HEK293 (cell line): ENCODE results near the gene HOXD10.

Experiments used
- CTCF ChIA-PET: fragments of 350-600 bp; formaldehyde crosslinking; extraction: SDS; loops from one replicate; lab custom pipeline; 2021; ENCODE audit warnings: antibody characterized with exemption; lab: Yijun Ruan, JAX
- POLR2A ChIA-PET: fragments of 300-600 bp; formaldehyde crosslinking; extraction: SDS; loops from one replicate; lab custom pipeline; 2020; ENCODE audit warnings: antibody characterized with exemption, inconsistent platforms; lab: Yijun Ruan, JAX
- H3K27ac ChIP-seq: fragments of 200-500 bp; sonication (Bioruptor generic); 2 replicates; pipeline ENCODE4 v1.5.1; 2014; ENCODE audit warnings: low read depth, low read length, control low read depth, inconsistent platforms; ENCODE audit errors: extremely low read depth
- H3K36me3 ChIP-seq, 2 experiments: fragments of 200-500 bp in 1 of 2; sonication (Bioruptor generic) in 1 of 2; 1 replicate in 1 of 2; 2 replicates in 1 of 2; pipeline ENCODE4 v1.5.1; 2014 to 2017; ENCODE audit warnings: inconsistent platforms in 2 of 2, low read length in 2 of 2; ENCODE audit not compliant: control insufficient read depth in 2 of 2, insufficient read depth in 1 of 2
- H3K4me1 ChIP-seq: fragments of 200-500 bp; sonication (Bioruptor generic); 2 replicates; pipeline ENCODE4 v1.5.1; 2014; ENCODE audit warnings: mild to moderate bottlenecking, low read length, inconsistent platforms; ENCODE audit not compliant: control insufficient read depth, insufficient read depth
- H3K4me3 ChIP-seq: 2 replicates; pipeline ENCODE4 v1.5.1; 2011; ENCODE audit warnings: low read depth, mild to moderate bottlenecking, control low read depth, low read length, moderate library complexity
- H3K9me3 ChIP-seq: fragments of 200-500 bp; sonication (Bioruptor generic); 2 replicates; pipeline ENCODE4 v1.5.1; 2014; ENCODE audit warnings: low read depth, low read length, inconsistent platforms; ENCODE audit not compliant: control insufficient read depth, insufficient read depth
- ZBTB10 ChIP-seq: fragments of 450-650 bp; formaldehyde crosslinking; IDR thresholded peaks from 2 replicates; pipeline ENCODE4 v1.5.1; 2016; ENCODE audit warnings: missing biosample characterization, missing genetic modification characterization
- ZBTB11 ChIP-seq: fragments of 450-650 bp; formaldehyde crosslinking; conservative IDR thresholded peaks from 2 replicates; pipeline ENCODE4 v1.5.1; 2016; ENCODE audit warnings: low read depth, missing biosample characterization, missing genetic modification characterization
- ZBTB7A ChIP-seq: fragments of 450-650 bp; formaldehyde crosslinking; IDR thresholded peaks from 2 replicates; pipeline ENCODE4 v1.5.1; 2016; ENCODE audit warnings: low read depth, missing biosample characterization, missing genetic modification characterization
- ZNF114 ChIP-seq: fragments of 450-650 bp; formaldehyde crosslinking; IDR thresholded peaks from 2 replicates; pipeline ENCODE4 v1.5.0; 2017; ENCODE audit warnings: missing biosample characterization, missing genetic modification characterization
- ZNF19 ChIP-seq: fragments of 450-650 bp; formaldehyde crosslinking; IDR thresholded peaks from 2 replicates; pipeline ENCODE4; 2016; ENCODE audit warnings: missing biosample characterization, missing genetic modification characterization, low read depth
- ZNF404 ChIP-seq: fragments of 450-650 bp; formaldehyde crosslinking; IDR thresholded peaks from 2 replicates; pipeline ENCODE4 v1.5.1; 2017; ENCODE audit warnings: missing biosample characterization, missing genetic modification characterization
- ZNF555 ChIP-seq: fragments of 450-650 bp; formaldehyde crosslinking; conservative IDR thresholded peaks from 2 replicates; pipeline ENCODE4 v1.5.1; 2017; ENCODE audit warnings: missing biosample characterization, mild to moderate bottlenecking, missing genetic modification characterization, inconsistent platforms
- ZNF658 ChIP-seq: fragments of 450-650 bp; formaldehyde crosslinking; IDR thresholded peaks from 2 replicates; pipeline ENCODE4; 2016; ENCODE audit warnings: missing biosample characterization, missing genetic modification characterization
- ZNF677 ChIP-seq: fragments of 450-650 bp; IDR thresholded peaks from 2 replicates; pipeline ENCODE4 v1.5.0; 2018; ENCODE audit warnings: missing biosample characterization, mild to moderate bottlenecking, missing genetic modification characterization, moderate library complexity
- ZNF704 ChIP-seq: fragments of 450-650 bp; formaldehyde crosslinking; IDR thresholded peaks from 2 replicates; pipeline ENCODE4 v1.5.1; 2016; ENCODE audit warnings: missing biosample characterization, missing genetic modification characterization
- ZNF776 ChIP-seq: fragments of 450-650 bp; formaldehyde crosslinking; IDR thresholded peaks from 2 replicates; pipeline ENCODE4 v1.5.0; 2017; ENCODE audit warnings: missing biosample characterization, missing genetic modification characterization, borderline replicate concordance
- TF ChIP-seq, protein P1 (sequence below): fragments of 450-650 bp; formaldehyde crosslinking; IDR thresholded peaks from 2 replicates; pipeline ENCODE4 v1.5.1; 2016; ENCODE audit warnings: missing biosample characterization, missing genetic modification characterization, borderline replicate concordance
- TF ChIP-seq, protein P2 (sequence below): fragments of 450-650 bp; formaldehyde crosslinking; IDR thresholded peaks from 2 replicates; pipeline ENCODE4 v1.5.1; 2016; ENCODE audit warnings: missing biosample characterization, missing genetic modification characterization
- TF ChIP-seq, protein P3 (sequence below): fragments of 450-650 bp; formaldehyde crosslinking; IDR thresholded peaks from 2 replicates; pipeline ENCODE4 v1.5.1; 2016; ENCODE audit warnings: missing biosample characterization, missing genetic modification characterization

The HOXD10 gene

DNA sequence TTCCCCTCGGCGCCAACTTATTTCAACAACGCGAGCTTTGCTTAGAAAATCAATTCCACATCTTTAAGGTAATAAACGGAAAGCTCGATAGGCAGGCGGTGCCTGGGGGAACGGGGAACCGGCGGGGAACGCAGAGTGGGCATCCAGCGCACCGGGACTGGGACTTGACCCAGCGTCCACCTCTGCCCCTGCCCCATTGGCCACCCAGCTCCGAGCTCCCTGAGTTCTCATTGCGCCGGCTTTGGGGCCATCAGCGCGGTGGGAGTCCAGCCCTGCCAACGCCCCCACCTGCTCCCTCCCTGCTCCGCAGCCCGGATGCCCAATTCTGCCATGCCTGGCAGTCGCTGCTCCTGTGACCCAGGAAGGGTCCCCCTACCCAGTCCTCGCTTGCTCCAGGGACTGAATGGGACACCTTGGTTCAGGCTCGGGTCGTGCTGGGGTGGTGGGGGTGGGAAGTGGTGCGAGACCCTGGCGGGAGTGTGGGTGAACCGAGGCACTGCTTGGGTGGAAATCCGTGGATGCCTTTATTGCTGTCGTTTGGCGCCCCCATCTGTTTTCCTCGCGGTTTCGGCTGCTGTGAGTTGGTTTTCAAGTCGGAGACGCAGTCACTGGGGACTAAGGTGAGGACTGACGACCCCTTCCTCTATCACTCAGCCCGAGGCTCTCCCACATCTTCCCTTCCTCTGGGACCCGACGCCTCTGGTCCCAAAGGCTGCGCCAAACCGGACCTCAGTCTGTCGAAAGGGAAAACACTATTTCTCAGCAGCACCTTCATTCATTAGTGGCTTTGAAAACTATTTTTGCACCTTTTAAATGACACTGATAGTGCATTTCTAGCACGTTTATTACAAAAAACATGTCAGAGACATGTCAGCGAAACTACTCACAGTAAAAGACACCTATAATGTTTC, 30.5 kb upstream of the HOXD10 start (continued):
- TF ChIP-seq ZNF704 (tag by site-specific recombination) (no peak), ZNF658 (no peak), ZNF114 (tag by site-specific recombination) (no peak), ZNF677 (tag by site-specific recombination) (no peak)
- TF ChIP-seq, protein P1, sequence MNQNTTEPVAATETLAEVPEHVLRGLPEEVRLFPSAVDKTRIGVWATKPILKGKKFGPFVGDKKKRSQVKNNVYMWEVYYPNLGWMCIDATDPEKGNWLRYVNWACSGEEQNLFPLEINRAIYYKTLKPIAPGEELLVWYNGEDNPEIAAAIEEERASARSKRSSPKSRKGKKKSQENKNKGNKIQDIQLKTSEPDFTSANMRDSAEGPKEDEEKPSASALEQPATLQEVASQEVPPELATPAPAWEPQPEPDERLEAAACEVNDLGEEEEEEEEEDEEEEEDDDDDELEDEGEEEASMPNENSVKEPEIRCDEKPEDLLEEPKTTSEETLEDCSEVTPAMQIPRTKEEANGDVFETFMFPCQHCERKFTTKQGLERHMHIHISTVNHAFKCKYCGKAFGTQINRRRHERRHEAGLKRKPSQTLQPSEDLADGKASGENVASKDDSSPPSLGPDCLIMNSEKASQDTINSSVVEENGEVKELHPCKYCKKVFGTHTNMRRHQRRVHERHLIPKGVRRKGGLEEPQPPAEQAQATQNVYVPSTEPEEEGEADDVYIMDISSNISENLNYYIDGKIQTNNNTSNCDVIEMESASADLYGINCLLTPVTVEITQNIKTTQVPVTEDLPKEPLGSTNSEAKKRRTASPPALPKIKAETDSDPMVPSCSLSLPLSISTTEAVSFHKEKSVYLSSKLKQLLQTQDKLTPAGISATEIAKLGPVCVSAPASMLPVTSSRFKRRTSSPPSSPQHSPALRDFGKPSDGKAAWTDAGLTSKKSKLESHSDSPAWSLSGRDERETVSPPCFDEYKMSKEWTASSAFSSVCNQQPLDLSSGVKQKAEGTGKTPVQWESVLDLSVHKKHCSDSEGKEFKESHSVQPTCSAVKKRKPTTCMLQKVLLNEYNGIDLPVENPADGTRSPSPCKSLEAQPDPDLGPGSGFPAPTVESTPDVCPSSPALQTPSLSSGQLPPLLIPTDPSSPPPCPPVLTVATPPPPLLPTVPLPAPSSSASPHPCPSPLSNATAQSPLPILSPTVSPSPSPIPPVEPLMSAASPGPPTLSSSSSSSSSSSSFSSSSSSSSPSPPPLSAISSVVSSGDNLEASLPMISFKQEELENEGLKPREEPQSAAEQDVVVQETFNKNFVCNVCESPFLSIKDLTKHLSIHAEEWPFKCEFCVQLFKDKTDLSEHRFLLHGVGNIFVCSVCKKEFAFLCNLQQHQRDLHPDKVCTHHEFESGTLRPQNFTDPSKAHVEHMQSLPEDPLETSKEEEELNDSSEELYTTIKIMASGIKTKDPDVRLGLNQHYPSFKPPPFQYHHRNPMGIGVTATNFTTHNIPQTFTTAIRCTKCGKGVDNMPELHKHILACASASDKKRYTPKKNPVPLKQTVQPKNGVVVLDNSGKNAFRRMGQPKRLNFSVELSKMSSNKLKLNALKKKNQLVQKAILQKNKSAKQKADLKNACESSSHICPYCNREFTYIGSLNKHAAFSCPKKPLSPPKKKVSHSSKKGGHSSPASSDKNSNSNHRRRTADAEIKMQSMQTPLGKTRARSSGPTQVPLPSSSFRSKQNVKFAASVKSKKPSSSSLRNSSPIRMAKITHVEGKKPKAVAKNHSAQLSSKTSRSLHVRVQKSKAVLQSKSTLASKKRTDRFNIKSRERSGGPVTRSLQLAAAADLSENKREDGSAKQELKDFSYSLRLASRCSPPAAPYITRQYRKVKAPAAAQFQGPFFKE (tag by site-specific recombination): no peak

DNA sequence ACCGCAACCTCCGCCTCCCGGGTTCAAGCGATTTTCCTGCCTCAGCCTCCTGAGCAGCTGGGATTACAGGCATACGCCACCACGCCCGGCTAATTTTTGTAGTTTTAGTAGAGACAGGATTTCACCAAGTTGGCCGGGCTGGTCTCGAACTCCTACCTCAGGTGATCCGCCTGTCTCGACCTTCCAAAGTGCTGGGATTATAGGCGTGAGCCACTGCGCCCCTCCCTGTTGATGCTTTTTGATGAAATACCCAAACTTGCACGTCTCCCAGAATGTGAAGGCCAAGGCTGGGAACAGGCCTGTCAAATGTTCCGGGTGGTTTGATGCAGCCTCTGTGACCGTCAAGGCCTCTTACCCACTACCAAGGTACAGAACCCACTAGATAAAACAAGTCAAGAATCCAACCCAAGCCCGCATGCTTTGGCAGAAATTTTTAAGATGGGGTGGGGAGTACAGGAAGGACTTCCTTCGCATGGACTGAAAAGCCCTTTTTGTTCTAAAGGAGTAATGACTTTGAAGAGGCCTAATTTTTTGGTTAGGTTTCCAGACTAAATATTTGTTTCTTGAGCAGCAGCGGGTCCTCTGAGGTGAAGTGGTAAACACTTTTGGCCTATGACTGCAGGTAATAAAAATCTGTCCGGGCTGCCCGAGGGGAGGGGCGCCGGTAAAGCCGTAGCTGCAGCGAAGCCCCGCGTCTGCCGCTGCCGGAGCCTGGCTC, 29.1 kb upstream of the HOXD10 start:
- H3K9me3 ChIP-seq: no peaks in the 10 kb centered on the region
- H3K4me3 ChIP-seq: no peak overlapping the region
- POLR2A ChIA-PET: interaction anchor here (1.4 to 1.7 kb wide), 2 partner anchors 10 to 17 kb away, joined by 3 to 5 read pairs; no protein-coding TSS in a partner anchor
- no peaks in the 10 kb centered on the region for H3K36me3 ChIP-seq
- TF ChIP-seq ZBTB10 (tag by site-specific recombination) (no peak), ZNF404 (tag by site-specific recombination) (no peak), ZNF555 (tag by site-specific recombination) (no peak), ZBTB7A (no peak), ZNF19 (tag by site-specific recombination) (no peak), ZNF677 (tag by site-specific recombination) (no peak), ZBTB11 (tag by site-specific recombination) (no peak), ZNF776 (no peak)
- TF ChIP-seq, protein P2, sequence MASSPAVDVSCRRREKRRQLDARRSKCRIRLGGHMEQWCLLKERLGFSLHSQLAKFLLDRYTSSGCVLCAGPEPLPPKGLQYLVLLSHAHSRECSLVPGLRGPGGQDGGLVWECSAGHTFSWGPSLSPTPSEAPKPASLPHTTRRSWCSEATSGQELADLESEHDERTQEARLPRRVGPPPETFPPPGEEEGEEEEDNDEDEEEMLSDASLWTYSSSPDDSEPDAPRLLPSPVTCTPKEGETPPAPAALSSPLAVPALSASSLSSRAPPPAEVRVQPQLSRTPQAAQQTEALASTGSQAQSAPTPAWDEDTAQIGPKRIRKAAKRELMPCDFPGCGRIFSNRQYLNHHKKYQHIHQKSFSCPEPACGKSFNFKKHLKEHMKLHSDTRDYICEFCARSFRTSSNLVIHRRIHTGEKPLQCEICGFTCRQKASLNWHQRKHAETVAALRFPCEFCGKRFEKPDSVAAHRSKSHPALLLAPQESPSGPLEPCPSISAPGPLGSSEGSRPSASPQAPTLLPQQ (tag by site-specific recombination): no peak
- TF ChIP-seq, protein P3, sequence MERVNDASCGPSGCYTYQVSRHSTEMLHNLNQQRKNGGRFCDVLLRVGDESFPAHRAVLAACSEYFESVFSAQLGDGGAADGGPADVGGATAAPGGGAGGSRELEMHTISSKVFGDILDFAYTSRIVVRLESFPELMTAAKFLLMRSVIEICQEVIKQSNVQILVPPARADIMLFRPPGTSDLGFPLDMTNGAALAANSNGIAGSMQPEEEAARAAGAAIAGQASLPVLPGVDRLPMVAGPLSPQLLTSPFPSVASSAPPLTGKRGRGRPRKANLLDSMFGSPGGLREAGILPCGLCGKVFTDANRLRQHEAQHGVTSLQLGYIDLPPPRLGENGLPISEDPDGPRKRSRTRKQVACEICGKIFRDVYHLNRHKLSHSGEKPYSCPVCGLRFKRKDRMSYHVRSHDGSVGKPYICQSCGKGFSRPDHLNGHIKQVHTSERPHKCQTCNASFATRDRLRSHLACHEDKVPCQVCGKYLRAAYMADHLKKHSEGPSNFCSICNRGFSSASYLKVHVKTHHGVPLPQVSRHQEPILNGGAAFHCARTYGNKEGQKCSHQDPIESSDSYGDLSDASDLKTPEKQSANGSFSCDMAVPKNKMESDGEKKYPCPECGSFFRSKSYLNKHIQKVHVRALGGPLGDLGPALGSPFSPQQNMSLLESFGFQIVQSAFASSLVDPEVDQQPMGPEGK (tag by site-specific recombination): no peak
- no peaks in the 10 kb centered on the region for H3K4me1 ChIP-seq
- H3K27ac ChIP-seq: no peak overlapping the region
- CTCF ChIA-PET: interaction anchor here (0.6 to 5.6 kb wide), 13 partner anchors 9 to 884 kb away, joined by 3 to 33 read pairs (median 4); no protein-coding TSS in a partner anchor
